HT-29 (cell line): Measurements from ENCODE around the gene TMEM131L. TPM values are rescaled to one million over a fixed set of nuclear protein-coding genes. Genes with fewer than 3 reads are reported as not detected.
"Not testable (repeated sequence)": the region's sequence is repeated elsewhere in the genome, so short reads cannot be mapped to it uniquely, and the experiment has no call there.

Experiments used
- DNase-seq: peaks from one replicate; pipeline ENCODE4 v3.0.0-alpha.2; 2015; ENCODE audit warnings: low spot score
- total RNA-seq: library from RNA; depleted of rRNA; stranded (reverse); fragments of >200 nt; shearing (Covaris generic); gene quantifications from 2 replicates; pipeline ENCODE4 v1.2.3, GENCODE V29; 2014

The TMEM131L gene
- total RNA-seq, 1 experiment from 2014 or later, result 6.3 TPM

GRCh38 chr4:153447175-153447905 lies 18.8 kb upstream of the TMEM131L start:
- DNase-seq, result no peak

DNA sequence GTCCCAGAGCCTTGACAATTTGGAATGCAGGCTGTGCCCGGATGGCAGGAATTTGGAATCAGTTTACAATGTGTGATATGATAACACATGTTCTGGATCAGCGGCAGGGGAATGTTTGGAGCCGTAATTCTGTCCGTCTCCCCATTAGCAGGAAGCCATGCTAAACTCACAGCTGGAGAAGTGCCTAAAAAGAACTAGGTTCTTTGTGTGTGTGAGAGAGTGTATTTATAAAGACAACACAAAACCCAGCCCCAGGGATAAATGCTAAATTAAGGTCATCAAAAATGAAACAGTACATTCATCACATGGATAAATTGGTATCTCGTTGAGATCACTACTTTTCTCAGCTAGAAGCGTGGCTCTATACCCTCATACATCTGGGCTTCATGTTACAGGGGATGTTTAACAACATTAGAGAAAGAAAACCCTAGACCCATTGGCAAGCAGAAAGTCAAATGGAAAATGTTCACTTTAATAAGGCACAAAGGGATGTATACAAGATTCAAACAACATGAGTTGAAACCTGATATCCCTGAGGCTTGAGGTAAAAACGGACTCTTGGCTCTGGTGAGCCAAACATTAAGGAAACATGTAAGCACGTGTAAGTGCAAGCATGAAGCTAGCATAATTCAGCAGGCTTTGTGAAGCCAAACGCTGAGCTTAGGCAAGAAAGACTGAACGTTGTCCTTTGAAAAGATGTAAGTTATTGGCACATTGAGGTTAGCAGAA lies 18.0 kb upstream of the TMEM131L start:
- DNase-seq, result no peak

GRCh38 chr4:153449338-153449737 lies 16.8 kb upstream of the TMEM131L start:
- no peak for DNase-seq

DNA sequence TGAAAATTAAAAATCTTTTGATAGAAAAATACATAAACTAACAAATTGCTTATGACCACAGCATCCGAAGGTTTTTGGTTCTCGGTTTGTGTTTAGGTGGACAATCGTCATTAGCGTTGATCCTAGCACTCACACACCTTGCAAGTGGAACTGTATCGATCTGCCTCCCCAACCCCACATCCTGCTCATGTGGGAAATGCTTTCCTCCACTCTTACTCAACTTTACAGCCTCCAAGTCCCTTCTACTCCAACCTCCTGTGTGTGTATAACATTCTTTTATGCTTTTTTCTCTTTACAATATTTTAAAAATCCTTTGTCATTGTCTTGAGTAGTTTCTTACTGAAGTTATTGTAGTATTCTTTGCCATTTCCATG lies 15.6 kb upstream of the TMEM131L start:
- no peak for DNase-seq

GRCh38 chr4:153451145-153451544 lies 15.0 kb upstream of the TMEM131L start:
- DNase-seq, result not testable (repeated sequence)

GRCh38 chr4:153451911-153452657 lies 14.1 kb upstream of the TMEM131L start:
- DNase-seq, result no peak

GRCh38 chr4:153452658-153453378 lies 13.3 kb upstream of the TMEM131L start:
- DNase-seq, result no peak

- no peak for DNase-seq
Measured at GRCh38 chr4:153453402-153453801, 12.8 kb upstream of the TMEM131L start.

GRCh38 chr4:153458969-153459368 lies 7.2 kb upstream of the TMEM131L start:
- no peak for DNase-seq

DNA sequence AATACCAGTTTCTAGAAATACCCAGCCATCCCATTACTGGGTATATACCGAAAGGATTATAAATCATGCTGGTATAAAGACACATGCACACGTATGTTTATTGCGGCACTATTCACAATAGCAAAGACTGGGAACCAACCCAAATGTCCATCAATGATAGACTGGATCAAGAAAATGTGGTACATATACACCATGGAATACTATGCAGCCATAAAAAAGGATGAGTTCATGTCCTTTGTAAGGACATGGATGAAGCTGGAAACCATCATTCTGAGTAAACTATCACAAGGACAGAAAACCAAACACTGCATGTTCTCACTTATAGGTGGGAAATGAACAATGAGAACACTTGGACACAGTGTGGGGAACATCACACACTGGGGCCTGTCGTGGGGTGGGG lies 4.6 kb upstream of the TMEM131L start:
- not testable (repeated sequence) for DNase-seq

DNA sequence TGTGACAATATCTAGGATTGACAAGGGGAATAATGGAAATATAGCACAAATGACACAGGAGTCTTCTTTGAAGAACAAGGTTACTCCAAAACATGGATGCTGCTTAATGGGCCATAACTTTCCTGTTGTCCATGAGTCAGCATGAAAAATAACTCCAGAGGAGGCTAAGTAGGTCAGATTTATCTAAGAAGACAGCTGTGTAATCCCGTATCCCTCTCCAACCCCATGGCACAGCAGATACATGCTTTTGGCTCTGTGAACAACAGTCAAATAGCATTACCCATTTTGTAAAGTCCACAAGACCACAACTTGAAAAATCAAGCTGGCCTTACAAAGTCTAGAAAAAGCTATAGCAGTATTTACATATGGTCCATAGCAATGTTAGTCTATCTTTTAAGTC lies 2.1 kb upstream of the TMEM131L start:
- no peak for DNase-seq

GRCh38 chr4:153465140-153465539 lies 1.0 kb upstream of the TMEM131L start:
- DNase-seq, result peak; percentile 21

DNA sequence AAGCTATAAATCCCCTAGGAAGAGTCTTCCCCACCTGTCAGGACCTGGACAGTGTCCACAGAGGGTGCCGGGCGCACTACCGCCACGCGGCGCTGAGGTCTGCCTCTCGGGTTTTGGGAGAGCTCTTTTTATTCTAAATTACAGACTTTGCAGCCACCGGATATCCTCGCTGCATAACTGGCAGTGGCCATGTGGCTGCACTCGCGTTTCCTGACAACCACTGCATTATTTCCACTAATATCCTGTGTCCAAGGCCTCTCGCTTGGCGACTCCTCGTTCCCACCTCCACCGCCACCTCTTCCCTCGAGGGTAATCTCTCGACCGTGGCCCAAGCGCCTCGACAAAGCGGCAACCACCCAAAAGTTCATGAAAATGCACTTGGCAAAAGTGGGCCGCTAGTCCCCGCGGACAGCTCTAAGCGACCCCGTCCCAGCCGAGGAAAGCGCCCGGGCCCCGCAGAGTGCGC lies 512 bp upstream of the TMEM131L start:
- DNase-seq, result peak; percentile 71

GRCh38 chr4:153466949-153467896 lies 1.1 kb downstream of the TMEM131L start:
- peak; percentile 86 for DNase-seq

- DNase-seq, result no peak
Measured at GRCh38 chr4:153467897-153468262, 1.7 kb downstream of the TMEM131L start.

- DNase-seq, result no peak
Measured at GRCh38 chr4:153468587-153468986, 2.4 kb downstream of the TMEM131L start.

- DNase-seq, result no peak
Measured at GRCh38 chr4:153469031-153469430, 2.9 kb downstream of the TMEM131L start.

- DNase-seq, result not testable (repeated sequence)
Measured at GRCh38 chr4:153471071-153471697, 5.0 kb downstream of the TMEM131L start.

DNA sequence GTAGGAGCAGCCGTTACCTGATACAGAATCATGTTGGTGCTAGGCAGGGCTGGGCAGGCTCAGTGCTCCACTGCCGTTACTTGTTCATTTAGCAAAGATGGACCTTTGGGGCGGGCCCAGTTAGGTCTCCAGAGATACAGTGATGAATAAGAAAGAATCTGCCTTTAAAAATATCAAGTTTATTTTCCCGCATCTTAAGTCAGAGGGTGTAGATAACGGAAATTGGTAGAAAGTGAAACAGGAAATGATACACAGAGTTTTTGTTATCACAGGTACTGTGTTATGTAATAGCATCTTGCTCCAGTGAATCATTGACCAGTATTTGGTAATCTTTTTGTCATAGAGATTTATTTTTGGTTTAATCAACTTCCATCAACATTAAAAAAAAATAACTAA lies 5.5 kb downstream of the TMEM131L start:
- no peak for DNase-seq
